ENCODE measurements around the gene GRIA2. TPM values are rescaled to one million over a fixed set of nuclear protein-coding genes. Genes with fewer than 3 reads are reported as not detected.

GRIA2 gene
- total RNA-seq, 2 experiments from 2014 or later, result not detected

DNA sequence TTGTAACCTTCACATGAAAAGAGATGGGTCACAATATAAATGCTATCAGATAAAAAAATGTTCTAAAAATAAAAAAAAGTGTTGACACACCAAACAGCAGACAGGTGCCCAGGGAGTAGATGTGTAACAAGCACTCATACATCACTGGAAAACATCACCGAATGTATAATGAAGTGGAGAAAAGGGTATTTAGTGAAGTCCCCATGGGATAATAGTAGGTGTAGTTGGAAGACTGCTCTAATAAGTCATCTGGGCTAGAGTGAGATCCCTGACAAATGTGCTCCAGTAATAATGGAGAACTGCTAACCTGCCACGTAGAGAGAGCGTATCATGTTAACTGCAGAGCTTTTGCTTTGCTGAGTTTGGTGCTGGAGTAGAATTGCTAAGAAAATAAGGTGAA lies 152.0 kb downstream of the GRIA2 start:
- BruUV-seq (replicated peaks), result no TSS peak
- intact Hi-C loops (cut with micrococcal nuclease; ENCODE audit: unreplicated experiment), result no loop called here

DNA sequence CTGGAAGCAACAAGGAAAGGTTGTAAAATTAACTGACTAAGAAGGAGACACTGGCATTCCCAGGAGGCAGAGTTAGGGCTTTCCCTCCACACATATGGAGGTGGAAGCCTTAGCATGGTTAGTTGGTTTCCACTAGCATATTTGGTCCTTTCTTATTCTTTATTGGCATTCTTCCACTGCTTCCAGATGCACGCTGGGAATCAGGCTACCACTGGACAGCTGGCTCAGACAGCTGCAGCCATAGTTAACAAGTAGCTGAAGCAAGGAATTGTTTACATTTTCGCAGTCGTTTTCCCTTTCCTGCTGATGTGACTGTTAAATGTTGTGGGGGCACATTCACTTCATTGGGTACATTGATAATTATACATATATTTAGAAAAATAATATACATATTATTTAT lies 169.2 kb downstream of the GRIA2 start:
- intact Hi-C loops (cut with micrococcal nuclease; ENCODE audit: unreplicated experiment), result no loop called here
- no TSS peak for BruUV-seq (replicated peaks)

More for the DNA sequence above, 152.0 kb downstream of the GRIA2 start:
- no peaks in the 10 kb centered on the region for H3K4me1 ChIP-seq (ENCODE audit: insufficient read depth, low read length, poor library complexity, severe bottlenecking)
- H4K20me1 ChIP-seq (ENCODE audit: insufficient read depth, low read length), result no peaks in the 10 kb centered on the region
- H3K9me3 ChIP-seq (ENCODE audit: low read length), result no peaks in the 10 kb centered on the region
- H3K79me2 ChIP-seq (ENCODE audit: insufficient read depth, low read depth, low read length), result no peaks in the 10 kb centered on the region
- H3K4me2 ChIP-seq (ENCODE audit: low read length), result no peak overlapping the region
- H3K4me3 ChIP-seq (ENCODE audit: low read depth, low read length, poor library complexity, severe bottlenecking), result no peak overlapping the region
- H3K9me2 ChIP-seq (ENCODE audit: insufficient read depth, low read length), result no peaks in the 10 kb centered on the region
- no peak for DNase-seq (ENCODE audit: low spot score)
- no peak overlapping the region for H3K27ac ChIP-seq (ENCODE audit: low read depth, low read length, poor library complexity, severe bottlenecking)
- H3K36me3 ChIP-seq (ENCODE audit: insufficient read depth, low read length), result no peaks in the 10 kb centered on the region
- ChIA-PET POLR2A (interaction anchor here (0.7 to 1.3 kb wide), 2 partner anchors 9 to 12 kb away, joined by 3 read pairs; no protein-coding TSS in a partner anchor), CTCF (ENCODE audit: unreplicated experiment) (no interaction called here)
- H2AFZ ChIP-seq (ENCODE audit: low read length), result no peak overlapping the region
- TF ChIP-seq, protein P1, sequence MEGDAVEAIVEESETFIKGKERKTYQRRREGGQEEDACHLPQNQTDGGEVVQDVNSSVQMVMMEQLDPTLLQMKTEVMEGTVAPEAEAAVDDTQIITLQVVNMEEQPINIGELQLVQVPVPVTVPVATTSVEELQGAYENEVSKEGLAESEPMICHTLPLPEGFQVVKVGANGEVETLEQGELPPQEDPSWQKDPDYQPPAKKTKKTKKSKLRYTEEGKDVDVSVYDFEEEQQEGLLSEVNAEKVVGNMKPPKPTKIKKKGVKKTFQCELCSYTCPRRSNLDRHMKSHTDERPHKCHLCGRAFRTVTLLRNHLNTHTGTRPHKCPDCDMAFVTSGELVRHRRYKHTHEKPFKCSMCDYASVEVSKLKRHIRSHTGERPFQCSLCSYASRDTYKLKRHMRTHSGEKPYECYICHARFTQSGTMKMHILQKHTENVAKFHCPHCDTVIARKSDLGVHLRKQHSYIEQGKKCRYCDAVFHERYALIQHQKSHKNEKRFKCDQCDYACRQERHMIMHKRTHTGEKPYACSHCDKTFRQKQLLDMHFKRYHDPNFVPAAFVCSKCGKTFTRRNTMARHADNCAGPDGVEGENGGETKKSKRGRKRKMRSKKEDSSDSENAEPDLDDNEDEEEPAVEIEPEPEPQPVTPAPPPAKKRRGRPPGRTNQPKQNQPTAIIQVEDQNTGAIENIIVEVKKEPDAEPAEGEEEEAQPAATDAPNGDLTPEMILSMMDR (conservative IDR thresholded peaks at IDR 0.05; ENCODE audit: low read length), result no peak
- no peak for TF ChIP-seq EZH2phosphoT487 (IDR thresholded peaks at IDR 0.05; ENCODE audit: borderline replicate concordance, low read depth, low read length)

DNA sequence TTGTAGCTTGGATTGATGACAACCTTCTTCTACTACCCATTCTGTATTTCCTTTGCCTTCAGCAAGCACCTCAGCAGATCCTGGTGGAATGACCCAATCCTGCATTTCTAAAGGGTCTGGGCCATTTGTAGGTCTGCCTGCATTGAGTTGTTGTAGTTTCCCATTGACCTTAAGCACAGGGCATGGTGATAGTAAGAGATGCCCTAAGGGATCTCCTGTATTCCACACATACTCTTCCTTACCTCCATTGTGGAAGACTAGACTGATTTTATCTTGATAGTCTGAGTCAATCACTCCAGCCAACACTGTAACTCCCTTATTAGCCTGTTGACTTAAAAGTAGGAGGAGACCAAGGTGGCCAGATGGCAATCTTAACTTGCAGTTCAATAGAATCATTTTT lies 184.5 kb downstream of the GRIA2 start:
- ChIA-PET CTCF (ENCODE audit: unreplicated experiment) (no interaction called here), POLR2A (no interaction called here)
- H3K27ac ChIP-seq (ENCODE audit: low read depth, low read length, poor library complexity, severe bottlenecking), result no peak overlapping the region

More for the DNA sequence above, 169.2 kb downstream of the GRIA2 start:
- Histone ChIP-seq H2AFZ (ENCODE audit: low read length) (no peak overlapping the region), H3K4me3 (ENCODE audit: low read depth, low read length, poor library complexity, severe bottlenecking) (no peak overlapping the region), H3K9me2 (ENCODE audit: insufficient read depth, low read length) (no peaks in the 10 kb centered on the region), H3K27ac (ENCODE audit: low read depth, low read length, poor library complexity, severe bottlenecking) (no peak overlapping the region), H3K4me1 (ENCODE audit: insufficient read depth, low read length, poor library complexity, severe bottlenecking) (no peaks in the 10 kb centered on the region), H4K20me1 (ENCODE audit: insufficient read depth, low read length) (no peaks in the 10 kb centered on the region), H3K4me2 (ENCODE audit: low read length) (no peak overlapping the region), H3K9me3 (ENCODE audit: low read length) (no peaks in the 10 kb centered on the region), H3K79me2 (ENCODE audit: insufficient read depth, low read depth, low read length) (no peaks in the 10 kb centered on the region), H3K36me3 (ENCODE audit: insufficient read depth, low read length) (no peaks in the 10 kb centered on the region)
- no peak for DNase-seq (ENCODE audit: low spot score)
- CTCF ChIA-PET (ENCODE audit: unreplicated experiment), result no interaction called here
- POLR2A ChIA-PET, result interaction anchor here (0.9 kb wide), 1 partner anchor 658 kb away, joined by 3 read pairs; no protein-coding TSS in a partner anchor
- TF ChIP-seq, protein P1 (conservative IDR thresholded peaks at IDR 0.05; ENCODE audit: low read length), result no peak
- no peak for TF ChIP-seq EZH2phosphoT487 (IDR thresholded peaks at IDR 0.05; ENCODE audit: borderline replicate concordance, low read depth, low read length)

More for the DNA sequence above, 184.5 kb downstream of the GRIA2 start:
- Histone ChIP-seq H3K4me3 (ENCODE audit: low read depth, low read length, poor library complexity, severe bottlenecking) (no peak overlapping the region), H3K4me2 (ENCODE audit: low read length) (no peak overlapping the region), H3K9me2 (ENCODE audit: insufficient read depth, low read length) (no peaks in the 10 kb centered on the region), H3K4me1 (ENCODE audit: insufficient read depth, low read length, poor library complexity, severe bottlenecking) (no peaks in the 10 kb centered on the region), H4K20me1 (ENCODE audit: insufficient read depth, low read length) (no peaks in the 10 kb centered on the region), H2AFZ (ENCODE audit: low read length) (no peak overlapping the region), H3K79me2 (ENCODE audit: insufficient read depth, low read depth, low read length) (no peaks in the 10 kb centered on the region), H3K36me3 (ENCODE audit: insufficient read depth, low read length) (no peaks in the 10 kb centered on the region), H3K9me3 (ENCODE audit: low read length) (no peaks in the 10 kb centered on the region)
- no peak for TF ChIP-seq EZH2phosphoT487 (IDR thresholded peaks at IDR 0.05; ENCODE audit: borderline replicate concordance, low read depth, low read length)
- TF ChIP-seq, protein P1 (conservative IDR thresholded peaks at IDR 0.05; ENCODE audit: low read length), result no peak
- BruUV-seq (replicated peaks), result no TSS peak
- DNase-seq (ENCODE audit: low spot score), result no peak
- intact Hi-C loops (cut with micrococcal nuclease; ENCODE audit: unreplicated experiment), result no loop called here

Small RNA genes within 50 kb of the gene (small RNA-seq; reads per million reads assigned to genes)
- not detected for gene RNU6-582P

Other genes with a start within 250 kb of the GRIA2 start
- not detected in 2 replicates for gene PDGFC, start 248.9 kb upstream of the GRIA2 start, total RNA-seq (2014; rRNA removed; shearing (Covaris generic))
- not detected in 2 replicates for gene PDGFC, start 248.9 kb upstream of the GRIA2 start, total RNA-seq (2022)
- gene GLRB, start 144.6 kb upstream of the GRIA2 start, total RNA-seq (2014; rRNA removed; shearing (Covaris generic)), result not detected in 2 replicates
- gene GLRB, start 144.6 kb upstream of the GRIA2 start, total RNA-seq (2022), result not detected in 2 replicates